ENCODE data around the gene GPC5.
"Not testable (repeated sequence)": the region's sequence is repeated elsewhere in the genome, so short reads cannot be mapped to it uniquely, and the experiment has no call there.

The GPC5 gene

GRCh38 chr13:91668866-91669495 lies 270.6 kb downstream of the GPC5 start:
- no peak overlapping the region for H3K4me3 ChIP-seq (ENCODE audit: low read depth, low read length)
- DNase-seq (ENCODE audit: low read depth) = no peak

DNA sequence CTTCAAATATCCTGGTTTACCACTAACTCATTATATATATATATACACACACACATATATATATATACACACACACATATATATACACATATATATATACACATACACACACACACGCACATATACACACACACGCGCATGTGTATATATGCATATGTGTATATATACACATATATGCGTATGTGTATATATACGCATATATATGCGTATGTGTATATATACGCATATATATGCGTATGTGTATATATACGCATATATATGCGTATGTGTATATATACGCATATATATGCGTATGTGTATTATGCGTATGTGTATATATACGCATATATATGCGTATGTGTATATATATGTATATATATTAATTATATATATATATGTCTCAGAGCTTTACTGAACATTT lies 275.9 kb downstream of the GPC5 start:
- not testable (repeated sequence) for H3K4me3 ChIP-seq (ENCODE audit: low read depth, low read length); DNase-seq (ENCODE audit: low read depth)

GRCh38 chr13:91684746-91685145 lies 286.3 kb downstream of the GPC5 start:
- DNase-seq (ENCODE audit: low read depth) = no peak
- H3K4me3 ChIP-seq (ENCODE audit: low read depth, low read length) = no peak overlapping the region

GRCh38 chr13:91690944-91691343 lies 292.5 kb downstream of the GPC5 start:
- DNase-seq (ENCODE audit: low read depth) = no peak
- no peak overlapping the region for H3K4me3 ChIP-seq (ENCODE audit: low read depth, low read length)

DNA sequence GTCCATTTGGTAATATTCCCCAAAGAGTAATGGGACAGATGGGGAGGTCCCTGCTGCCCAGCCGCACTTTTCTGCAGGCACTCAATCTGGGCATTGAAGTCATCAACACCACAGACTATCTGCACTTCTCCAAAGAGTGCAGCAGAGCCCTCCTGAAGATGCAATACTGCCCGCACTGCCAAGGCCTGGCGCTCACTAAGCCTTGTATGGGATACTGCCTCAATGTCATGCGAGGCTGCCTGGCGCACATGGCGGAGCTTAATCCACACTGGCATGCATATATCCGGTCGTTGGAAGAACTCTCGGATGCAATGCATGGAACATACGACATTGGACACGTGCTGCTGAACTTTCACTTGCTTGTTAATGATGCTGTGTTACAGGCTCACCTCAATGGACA lies 295.0 kb downstream of the GPC5 start:
- no peak overlapping the region for H3K4me3 ChIP-seq (ENCODE audit: low read depth, low read length)
- DNase-seq (ENCODE audit: low read depth) = no peak

- no peak overlapping the region for H3K4me3 ChIP-seq (ENCODE audit: low read depth, low read length)
Observed at GRCh38 chr13:91698308-91698707, 299.9 kb downstream of the GPC5 start.

DNA sequence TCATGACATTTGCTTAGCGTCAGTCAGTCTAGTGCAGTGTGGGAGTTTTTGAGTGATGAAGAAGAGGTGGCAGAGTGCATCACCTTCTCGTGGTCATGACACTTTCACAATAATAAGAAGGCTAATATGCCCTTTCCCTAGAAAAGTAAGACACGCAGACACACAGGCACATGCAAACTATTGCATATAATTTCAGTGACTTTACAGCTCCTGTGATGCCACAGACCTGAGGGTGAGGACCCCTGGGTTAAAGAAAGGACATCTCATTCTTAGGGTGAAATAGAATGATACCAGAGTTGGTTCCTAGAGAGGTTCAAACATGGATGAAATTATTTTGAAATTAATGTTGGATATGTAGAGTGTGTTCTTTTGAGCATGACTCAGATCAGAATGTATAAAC lies 300.3 kb downstream of the GPC5 start:
- DNase-seq (ENCODE audit: low read depth) = no peak
- H3K4me3 ChIP-seq (ENCODE audit: low read depth, low read length) = no peak overlapping the region

More at GRCh38 chr13:91698308-91698707, 299.9 kb downstream of the GPC5 start:
- no peak for DNase-seq (ENCODE audit: low read depth)

GRCh38 chr13:91699863-91700262 lies 301.4 kb downstream of the GPC5 start:
- DNase-seq (ENCODE audit: low read depth) = no peak
- H3K4me3 ChIP-seq (ENCODE audit: low read depth, low read length) = no peak overlapping the region

GRCh38 chr13:91701975-91702374 lies 303.6 kb downstream of the GPC5 start:
- DNase-seq (ENCODE audit: low read depth) = no peak
- no peak overlapping the region for H3K4me3 ChIP-seq (ENCODE audit: low read depth, low read length)

GRCh38 chr13:91702411-91702810 lies 304.0 kb downstream of the GPC5 start:
- no peak for DNase-seq (ENCODE audit: low read depth)
- H3K4me3 ChIP-seq (ENCODE audit: low read depth, low read length) = no peak overlapping the region

- no peak overlapping the region for H3K4me3 ChIP-seq (ENCODE audit: low read depth, low read length)
- peak; percentile 23 for DNase-seq (ENCODE audit: low read depth)
Observed at GRCh38 chr13:91704398-91704797, 306.0 kb downstream of the GPC5 start.

- H3K4me3 ChIP-seq (ENCODE audit: low read depth, low read length) = no peak overlapping the region
- no peak for DNase-seq (ENCODE audit: low read depth)
Observed at GRCh38 chr13:91708558-91708957, 310.1 kb downstream of the GPC5 start.

DNA sequence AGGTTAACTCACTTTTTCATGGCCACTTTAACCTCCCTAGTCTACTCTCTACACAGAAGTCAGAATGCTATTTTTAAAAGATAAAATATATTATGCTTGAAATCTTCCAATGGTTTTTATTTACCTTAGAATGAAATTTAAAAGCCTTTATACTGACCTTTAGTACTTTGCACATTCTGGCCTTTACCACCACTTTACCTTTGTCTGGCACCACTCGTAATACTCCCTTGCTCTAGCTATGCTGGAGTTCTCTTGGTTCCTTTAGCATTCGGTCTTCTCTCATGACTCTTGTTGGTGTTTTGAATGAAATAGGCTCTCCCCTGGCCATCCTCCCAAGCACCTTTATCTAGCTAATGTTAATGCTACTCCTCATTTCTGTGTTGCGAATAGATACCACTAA lies 310.8 kb downstream of the GPC5 start:
- DNase-seq (ENCODE audit: low read depth) = no peak
- no peak overlapping the region for H3K4me3 ChIP-seq (ENCODE audit: low read depth, low read length)

- no peak overlapping the region for H3K4me3 ChIP-seq (ENCODE audit: low read depth, low read length)
- DNase-seq (ENCODE audit: low read depth) = no peak
Observed at GRCh38 chr13:91710733-91711132, 312.3 kb downstream of the GPC5 start.

DNA sequence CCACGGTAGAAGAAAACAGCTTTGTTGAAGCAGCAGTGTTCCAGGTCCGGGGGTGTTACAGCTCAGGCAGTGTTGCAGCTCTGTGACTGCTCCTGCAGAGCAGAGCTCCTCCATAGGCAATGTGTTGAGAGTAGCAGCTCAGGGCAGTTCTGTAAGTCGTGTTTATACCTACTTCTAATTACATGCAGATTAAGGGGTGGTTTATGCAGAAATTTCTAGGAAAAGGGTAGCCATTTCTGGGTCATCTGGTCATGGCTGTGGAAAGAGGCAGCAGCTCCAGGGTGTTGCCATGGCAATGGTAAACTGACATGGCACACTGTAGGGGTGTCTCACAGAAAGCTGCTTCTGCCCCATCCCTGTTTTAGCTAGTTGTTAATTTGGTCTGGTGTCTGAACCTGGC lies 316.4 kb downstream of the GPC5 start:
- no peak for DNase-seq (ENCODE audit: low read depth)
- no peak overlapping the region for H3K4me3 ChIP-seq (ENCODE audit: low read depth, low read length)

DNA sequence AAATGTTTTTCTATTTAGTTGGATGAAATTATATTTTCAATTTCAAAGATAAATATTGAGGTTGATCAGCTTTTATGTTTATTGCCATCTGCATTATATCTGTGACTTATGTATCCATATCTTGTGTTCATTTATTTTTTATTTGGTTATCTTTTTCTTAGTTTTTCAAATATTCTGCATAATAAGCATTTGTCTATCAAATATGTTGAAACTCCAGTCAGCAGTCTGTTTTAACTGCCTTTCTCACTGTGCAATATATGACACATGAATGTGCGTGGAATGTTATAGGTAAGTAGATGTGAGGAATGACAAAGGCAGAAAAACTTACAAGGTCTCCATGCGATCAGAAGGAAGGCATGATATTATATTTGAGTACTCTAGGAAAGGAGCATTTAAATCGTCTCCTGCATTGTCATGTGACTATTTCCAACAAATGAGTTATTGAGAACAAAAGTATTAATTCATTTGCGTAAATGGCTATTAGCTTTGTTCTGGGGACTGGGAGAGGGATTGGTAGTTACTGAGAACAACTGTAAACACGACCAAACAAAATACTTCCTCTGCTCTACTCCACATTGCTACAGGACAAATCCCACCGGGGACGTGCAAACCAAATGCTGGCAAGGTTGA lies 318.1 kb downstream of the GPC5 start:
- DNase-seq (ENCODE audit: low read depth) = no peak
- H3K4me3 ChIP-seq (ENCODE audit: low read depth, low read length) = no peak overlapping the region

GRCh38 chr13:91719033-91719432 lies 320.6 kb downstream of the GPC5 start:
- peak; percentile 36 for DNase-seq (ENCODE audit: low read depth)
- H3K4me3 ChIP-seq (ENCODE audit: low read depth, low read length) = no peak overlapping the region

GRCh38 chr13:91721413-91721812 lies 323.0 kb downstream of the GPC5 start:
- no peak overlapping the region for H3K4me3 ChIP-seq (ENCODE audit: low read depth, low read length)
- DNase-seq (ENCODE audit: low read depth) = no peak

DNA sequence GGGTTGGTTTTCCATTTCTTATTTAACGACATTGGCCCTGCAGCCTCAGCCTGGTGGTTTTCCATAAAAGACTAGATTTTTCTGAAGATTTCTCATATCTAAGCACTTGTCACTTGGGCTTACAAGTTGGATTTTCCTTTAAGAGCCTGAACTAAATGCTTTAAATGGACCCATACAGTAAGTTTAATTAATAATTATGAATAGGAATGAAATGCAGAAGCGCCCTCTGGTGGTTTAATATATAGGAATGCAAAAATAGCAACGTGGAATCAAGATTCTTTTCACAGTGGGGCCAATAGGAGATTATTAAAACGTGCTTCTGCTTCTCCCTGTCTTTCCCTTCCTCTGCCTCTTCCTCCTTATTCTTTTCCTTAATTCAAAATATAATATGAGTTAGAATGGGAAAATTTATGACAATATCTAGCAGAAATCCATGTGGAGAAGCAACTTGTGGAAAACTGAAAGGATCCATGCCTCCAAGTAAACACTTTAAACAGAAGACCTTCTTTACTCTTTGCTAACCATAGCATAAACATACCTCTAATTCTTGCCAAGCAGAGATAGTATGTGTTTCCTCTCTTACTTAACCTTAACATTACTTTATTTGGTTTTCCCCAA lies 324.0 kb downstream of the GPC5 start:
- H3K4me3 ChIP-seq (ENCODE audit: low read depth, low read length) = no peak overlapping the region
- no peak for DNase-seq (ENCODE audit: low read depth)

DNA sequence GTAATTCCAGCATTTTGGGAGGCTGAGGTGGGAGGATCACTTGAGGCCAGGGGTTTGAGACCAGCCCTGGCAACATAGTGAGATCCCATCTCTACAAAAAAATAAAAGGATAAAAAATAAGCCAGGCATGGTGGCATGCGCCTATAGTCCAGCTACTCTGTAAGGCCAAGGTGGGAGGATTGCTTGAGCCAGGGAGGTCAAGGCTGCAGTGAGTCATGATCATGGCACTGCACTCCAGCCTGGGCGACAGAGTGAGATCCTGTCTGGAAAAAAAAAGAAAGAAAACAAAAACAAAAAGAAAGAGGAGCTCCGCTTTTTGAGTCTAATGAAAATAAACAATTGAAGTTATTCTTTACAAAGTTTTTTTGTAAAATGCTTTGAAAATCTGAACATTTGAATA lies 326.2 kb downstream of the GPC5 start:
- no peak overlapping the region for H3K4me3 ChIP-seq (ENCODE audit: low read depth, low read length)
- DNase-seq (ENCODE audit: low read depth) = no peak

GRCh38 chr13:91725646-91726045 lies 327.2 kb downstream of the GPC5 start:
- no peak overlapping the region for H3K4me3 ChIP-seq (ENCODE audit: low read depth, low read length)
- no peak for DNase-seq (ENCODE audit: low read depth)
